ENCODE data around the gene POU1F1. TPM values are rescaled to one million over a fixed set of nuclear protein-coding genes. Genes with fewer than 3 reads are reported as not detected.
A peak's percentile ranks its signal among the peaks of the same experiment; 100 is the strongest.
"Not testable (repeated sequence)": the region's sequence is repeated elsewhere in the genome, so short reads cannot be mapped to it uniquely, and the experiment has no call there.

Gene POU1F1
- not detected for total RNA-seq

- peaks cover under 1% of the 10 kb centered on the region for H3K27me3 Mint-ChIP-seq (ENCODE audit: low read depth)
- ATAC-seq (no peak), DNase-seq (no peak)
- peaks cover 6% of the 10 kb centered on the region for H3K4me1 Mint-ChIP-seq (ENCODE audit: low read depth)
- no peaks in the 10 kb centered on the region for H3K36me3 Mint-ChIP-seq (ENCODE audit: insufficient read depth)
- no peaks in the 10 kb centered on the region for H3K9me3 Mint-ChIP-seq
- no peak within 1 kb of the TSS for H3K4me3 Mint-ChIP-seq
These were observed at the start of gene POU1F1 for GRCh38 chr3:87276484-87276883. POU1F1 (minus strand) TSS chr3:87276584; CDS start chr3:87276462, 122 bp downstream.

GRCh38 chr3:87324609-87325008, 48.2 kb upstream of the POU1F1 start:
- H3K4me1 Mint-ChIP-seq (ENCODE audit: low read depth): no peaks in the 10 kb centered on the region
- peaks cover 15% of the 10 kb centered on the region for H3K27me3 Mint-ChIP-seq (ENCODE audit: low read depth)
- ATAC-seq: no peak
- H3K36me3 Mint-ChIP-seq (ENCODE audit: insufficient read depth): no peaks in the 10 kb centered on the region
- no peaks in the 10 kb centered on the region for H3K9me3 Mint-ChIP-seq
- H3K4me3 Mint-ChIP-seq: no peak overlapping the region
- no peak for DNase-seq

- DNase-seq: no peak
- Mint-ChIP-seq H3K4me1 (ENCODE audit: low read depth) (no peaks in the 10 kb centered on the region), H3K4me3 (no peak overlapping the region), H3K27me3 (ENCODE audit: low read depth) (peaks cover 29% of the 10 kb centered on the region), H3K9me3 (no peaks in the 10 kb centered on the region), H3K36me3 (ENCODE audit: insufficient read depth) (no peaks in the 10 kb centered on the region)
- no peak for ATAC-seq
These were observed 44.6 kb upstream of the POU1F1 start for GRCh38 chr3:87320756-87321626.

GRCh38 chr3:87318617-87319021, 42.2 kb upstream of the POU1F1 start:
- DNase-seq: no peak
- no peak overlapping the region for H3K4me3 Mint-ChIP-seq
- H3K9me3 Mint-ChIP-seq: no peaks in the 10 kb centered on the region
- H3K27me3 Mint-ChIP-seq (ENCODE audit: low read depth): peaks cover 27% of the 10 kb centered on the region
- H3K36me3 Mint-ChIP-seq (ENCODE audit: insufficient read depth): no peaks in the 10 kb centered on the region
- H3K4me1 Mint-ChIP-seq (ENCODE audit: low read depth): no peaks in the 10 kb centered on the region
- ATAC-seq: no peak

DNA sequence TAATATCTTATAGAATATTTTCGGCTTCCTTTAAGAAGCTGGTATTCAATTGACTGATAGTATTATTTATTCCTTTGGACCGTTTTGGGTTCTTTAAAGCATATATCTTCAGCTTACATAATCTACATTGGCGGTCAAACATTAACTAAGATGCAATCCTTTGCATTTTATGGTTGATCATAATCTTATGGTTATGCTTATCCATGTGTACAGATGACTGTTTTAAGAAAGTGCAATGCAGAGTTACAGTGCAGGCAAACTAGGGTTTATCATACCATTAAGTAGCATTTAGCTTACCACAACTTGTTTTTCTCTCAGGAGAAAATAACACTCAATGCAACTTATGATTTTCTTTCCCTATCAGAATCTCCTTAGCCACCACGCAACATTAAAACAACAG, 41.4 kb upstream of the POU1F1 start:
- peaks cover 1% of the 10 kb centered on the region for H3K4me1 Mint-ChIP-seq (ENCODE audit: low read depth)
- DNase-seq (no peak), ATAC-seq (no peak)
- H3K4me3 Mint-ChIP-seq: no peak overlapping the region
- peaks cover 27% of the 10 kb centered on the region for H3K27me3 Mint-ChIP-seq (ENCODE audit: low read depth)
- no peaks in the 10 kb centered on the region for H3K36me3 Mint-ChIP-seq (ENCODE audit: insufficient read depth)
- H3K9me3 Mint-ChIP-seq: no peaks in the 10 kb centered on the region

DNA sequence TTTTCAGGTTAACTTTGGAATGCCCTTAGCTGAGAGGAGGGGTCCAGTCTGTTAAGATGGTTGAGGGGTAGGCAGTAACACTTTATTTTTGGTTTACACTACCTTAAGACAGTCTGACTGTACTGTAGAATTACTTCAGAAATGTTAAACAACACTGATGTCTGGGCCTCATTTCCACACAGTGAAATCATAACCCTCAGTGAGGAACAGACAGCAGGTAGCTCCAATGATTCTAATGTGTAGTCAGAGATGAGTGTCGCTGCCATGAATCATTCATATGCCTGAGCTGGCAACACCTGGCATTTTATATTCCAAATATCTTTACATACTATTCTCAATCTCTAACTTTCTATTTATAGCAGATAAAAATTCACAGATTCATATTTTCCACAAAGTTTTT, 37.3 kb upstream of the POU1F1 start:
- DNase-seq: no peak
- peaks cover 8% of the 10 kb centered on the region for H3K27me3 Mint-ChIP-seq (ENCODE audit: low read depth)

GRCh38 chr3:87311309-87311708, 34.9 kb upstream of the POU1F1 start:
- Mint-ChIP-seq H3K9me3 (no peaks in the 10 kb centered on the region), H3K36me3 (ENCODE audit: insufficient read depth) (no peaks in the 10 kb centered on the region), H3K27me3 (ENCODE audit: low read depth) (peaks cover 2% of the 10 kb centered on the region), H3K4me3 (no peak overlapping the region), H3K4me1 (ENCODE audit: low read depth) (peaks cover 6% of the 10 kb centered on the region)
- DNase-seq (no peak), ATAC-seq (peak; percentile 49 to 59)

More for the DNA sequence above, 37.3 kb upstream of the POU1F1 start:
- H3K36me3 Mint-ChIP-seq (ENCODE audit: insufficient read depth): no peaks in the 10 kb centered on the region
- no peak overlapping the region for H3K4me3 Mint-ChIP-seq
- H3K9me3 Mint-ChIP-seq: no peaks in the 10 kb centered on the region
- peaks cover 6% of the 10 kb centered on the region for H3K4me1 Mint-ChIP-seq (ENCODE audit: low read depth)
- ATAC-seq: peak; percentile 81 to 88

- ATAC-seq (no peak), DNase-seq (no peak)
- Mint-ChIP-seq H3K27me3 (ENCODE audit: low read depth) (no peaks in the 10 kb centered on the region), H3K4me3 (no peak overlapping the region), H3K9me3 (no peaks in the 10 kb centered on the region), H3K36me3 (ENCODE audit: insufficient read depth) (no peaks in the 10 kb centered on the region), H3K4me1 (ENCODE audit: low read depth) (peaks cover 6% of the 10 kb centered on the region)
These were observed 33.2 kb upstream of the POU1F1 start for GRCh38 chr3:87309601-87310000.

- H3K4me1 Mint-ChIP-seq (ENCODE audit: low read depth): peaks cover 5% of the 10 kb centered on the region
- DNase-seq: no peak
- H3K4me3 Mint-ChIP-seq: no peak overlapping the region
- H3K27me3 Mint-ChIP-seq (ENCODE audit: low read depth): no peaks in the 10 kb centered on the region
- peak in 1 of 2 donors; percentile 7 for ATAC-seq
- no peaks in the 10 kb centered on the region for H3K36me3 Mint-ChIP-seq (ENCODE audit: insufficient read depth)
- no peaks in the 10 kb centered on the region for H3K9me3 Mint-ChIP-seq
These were observed 31.4 kb upstream of the POU1F1 start for GRCh38 chr3:87307805-87308204.

DNA sequence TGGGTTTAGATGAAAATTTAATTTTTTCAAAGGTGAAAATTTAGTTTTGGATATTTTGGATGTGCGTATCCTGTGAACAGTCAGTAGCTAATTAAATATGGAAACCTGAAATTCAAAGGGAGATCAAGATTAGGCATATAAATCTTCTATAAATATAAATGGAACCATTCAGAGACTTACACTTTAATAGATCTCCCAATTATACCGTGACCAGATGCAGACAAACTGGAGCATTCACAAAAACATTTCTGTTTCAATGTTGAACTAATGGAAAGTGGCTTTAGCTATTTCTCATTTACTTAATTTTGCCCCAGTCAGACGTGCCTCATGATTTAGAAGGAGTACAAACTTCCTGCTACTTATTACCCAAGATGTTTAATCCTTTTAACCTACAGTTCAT, 29.1 kb upstream of the POU1F1 start:
- Mint-ChIP-seq H3K4me1 (ENCODE audit: low read depth) (no peaks in the 10 kb centered on the region), H3K27me3 (ENCODE audit: low read depth) (no peaks in the 10 kb centered on the region), H3K36me3 (ENCODE audit: insufficient read depth) (no peaks in the 10 kb centered on the region), H3K4me3 (no peak overlapping the region), H3K9me3 (no peaks in the 10 kb centered on the region)
- ATAC-seq (no peak), DNase-seq (no peak)

- ATAC-seq, DNase-seq: not testable (repeated sequence)
These were observed 28.6 kb upstream of the POU1F1 start for GRCh38 chr3:87305031-87305430.

GRCh38 chr3:87298111-87298718, 21.8 kb upstream of the POU1F1 start:
- Mint-ChIP-seq H3K36me3 (ENCODE audit: insufficient read depth) (no peaks in the 10 kb centered on the region), H3K4me1 (ENCODE audit: low read depth) (no peaks in the 10 kb centered on the region), H3K27me3 (ENCODE audit: low read depth) (no peaks in the 10 kb centered on the region), H3K9me3 (no peaks in the 10 kb centered on the region), H3K4me3 (no peak overlapping the region)
- no peak for DNase-seq
- peak in 1 of 2 donors; percentile 53 for ATAC-seq

More at GRCh38 chr3:87305031-87305430, 28.6 kb upstream of the POU1F1 start:
- H3K36me3 Mint-ChIP-seq (ENCODE audit: insufficient read depth); H3K9me3 Mint-ChIP-seq; H3K4me1 Mint-ChIP-seq (ENCODE audit: low read depth); H3K4me3 Mint-ChIP-seq; H3K27me3 Mint-ChIP-seq (ENCODE audit: low read depth): not testable (repeated sequence)

DNA sequence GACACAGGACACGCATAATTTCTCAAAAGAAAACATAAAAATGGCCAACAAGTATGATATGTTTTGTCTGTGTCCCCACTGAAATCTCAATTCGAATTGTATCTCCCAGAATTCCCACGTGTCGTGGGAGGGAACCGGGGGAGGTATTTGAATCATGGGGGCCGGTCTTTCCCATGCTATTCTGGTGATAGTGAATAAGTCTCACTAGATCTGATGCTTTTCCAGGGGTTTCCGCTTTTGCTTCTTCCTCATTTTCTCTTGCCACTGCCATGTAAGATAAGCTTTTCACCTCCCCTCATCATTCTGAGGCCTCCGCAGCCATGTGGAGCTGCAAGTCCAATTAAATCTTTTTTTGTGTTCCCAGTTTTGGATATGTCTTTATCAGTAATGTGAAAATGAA, 12.1 kb upstream of the POU1F1 start:
- Mint-ChIP-seq H3K4me3 (no peak overlapping the region), H3K4me1 (ENCODE audit: low read depth) (no peaks in the 10 kb centered on the region), H3K9me3 (no peaks in the 10 kb centered on the region), H3K27me3 (ENCODE audit: low read depth) (peaks cover 6% of the 10 kb centered on the region), H3K36me3 (ENCODE audit: insufficient read depth) (no peaks in the 10 kb centered on the region)
- no peak for ATAC-seq
- DNase-seq: no peak

- H3K36me3 Mint-ChIP-seq (ENCODE audit: insufficient read depth): no peaks in the 10 kb centered on the region
- DNase-seq: no peak
- no peak overlapping the region for H3K4me3 Mint-ChIP-seq
- no peaks in the 10 kb centered on the region for H3K4me1 Mint-ChIP-seq (ENCODE audit: low read depth)
- no peaks in the 10 kb centered on the region for H3K9me3 Mint-ChIP-seq
- ATAC-seq: peak; percentile 46 to 51
- peaks cover 6% of the 10 kb centered on the region for H3K27me3 Mint-ChIP-seq (ENCODE audit: low read depth)
These were observed 10.6 kb upstream of the POU1F1 start for GRCh38 chr3:87287011-87287410.

Data from activated T-cell treated with anti-CD3 and anti-CD28 coated beads, Interleukin-2, amount 50 U/mL, for 4 hours (primary cell).